NCI-H345 (cell line): Measurements from ENCODE around the gene FAM120A.
A peak's percentile ranks its signal among the peaks of the same experiment; 100 is the strongest.
"Not testable (repeated sequence)": the region's sequence is repeated elsewhere in the genome, so short reads cannot be mapped to it uniquely, and the experiment has no call there.

Experiments
- DNase-seq: peaks from one replicate; lab custom pipeline; 2025; lab: John Stamatoyannopoulos, UW

Gene FAM120A, protein sequence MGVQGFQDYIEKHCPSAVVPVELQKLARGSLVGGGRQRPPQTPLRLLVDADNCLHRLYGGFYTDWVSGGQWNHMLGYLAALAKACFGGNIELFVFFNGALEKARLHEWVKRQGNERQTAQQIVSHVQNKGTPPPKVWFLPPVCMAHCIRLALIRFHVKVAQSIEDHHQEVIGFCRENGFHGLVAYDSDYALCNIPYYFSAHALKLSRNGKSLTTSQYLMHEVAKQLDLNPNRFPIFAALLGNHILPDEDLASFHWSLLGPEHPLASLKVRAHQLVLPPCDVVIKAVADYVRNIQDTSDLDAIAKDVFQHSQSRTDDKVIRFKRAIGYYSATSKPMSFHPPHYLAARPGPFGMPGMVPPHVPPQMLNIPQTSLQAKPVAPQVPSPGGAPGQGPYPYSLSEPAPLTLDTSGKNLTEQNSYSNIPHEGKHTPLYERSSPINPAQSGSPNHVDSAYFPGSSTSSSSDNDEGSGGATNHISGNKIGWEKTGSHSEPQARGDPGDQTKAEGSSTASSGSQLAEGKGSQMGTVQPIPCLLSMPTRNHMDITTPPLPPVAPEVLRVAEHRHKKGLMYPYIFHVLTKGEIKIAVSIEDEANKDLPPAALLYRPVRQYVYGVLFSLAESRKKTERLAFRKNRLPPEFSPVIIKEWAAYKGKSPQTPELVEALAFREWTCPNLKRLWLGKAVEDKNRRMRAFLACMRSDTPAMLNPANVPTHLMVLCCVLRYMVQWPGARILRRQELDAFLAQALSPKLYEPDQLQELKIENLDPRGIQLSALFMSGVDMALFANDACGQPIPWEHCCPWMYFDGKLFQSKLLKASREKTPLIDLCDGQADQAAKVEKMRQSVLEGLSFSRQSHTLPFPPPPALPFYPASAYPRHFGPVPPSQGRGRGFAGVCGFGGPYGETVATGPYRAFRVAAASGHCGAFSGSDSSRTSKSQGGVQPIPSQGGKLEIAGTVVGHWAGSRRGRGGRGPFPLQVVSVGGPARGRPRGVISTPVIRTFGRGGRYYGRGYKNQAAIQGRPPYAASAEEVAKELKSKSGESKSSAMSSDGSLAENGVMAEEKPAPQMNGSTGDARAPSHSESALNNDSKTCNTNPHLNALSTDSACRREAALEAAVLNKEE

DNA sequence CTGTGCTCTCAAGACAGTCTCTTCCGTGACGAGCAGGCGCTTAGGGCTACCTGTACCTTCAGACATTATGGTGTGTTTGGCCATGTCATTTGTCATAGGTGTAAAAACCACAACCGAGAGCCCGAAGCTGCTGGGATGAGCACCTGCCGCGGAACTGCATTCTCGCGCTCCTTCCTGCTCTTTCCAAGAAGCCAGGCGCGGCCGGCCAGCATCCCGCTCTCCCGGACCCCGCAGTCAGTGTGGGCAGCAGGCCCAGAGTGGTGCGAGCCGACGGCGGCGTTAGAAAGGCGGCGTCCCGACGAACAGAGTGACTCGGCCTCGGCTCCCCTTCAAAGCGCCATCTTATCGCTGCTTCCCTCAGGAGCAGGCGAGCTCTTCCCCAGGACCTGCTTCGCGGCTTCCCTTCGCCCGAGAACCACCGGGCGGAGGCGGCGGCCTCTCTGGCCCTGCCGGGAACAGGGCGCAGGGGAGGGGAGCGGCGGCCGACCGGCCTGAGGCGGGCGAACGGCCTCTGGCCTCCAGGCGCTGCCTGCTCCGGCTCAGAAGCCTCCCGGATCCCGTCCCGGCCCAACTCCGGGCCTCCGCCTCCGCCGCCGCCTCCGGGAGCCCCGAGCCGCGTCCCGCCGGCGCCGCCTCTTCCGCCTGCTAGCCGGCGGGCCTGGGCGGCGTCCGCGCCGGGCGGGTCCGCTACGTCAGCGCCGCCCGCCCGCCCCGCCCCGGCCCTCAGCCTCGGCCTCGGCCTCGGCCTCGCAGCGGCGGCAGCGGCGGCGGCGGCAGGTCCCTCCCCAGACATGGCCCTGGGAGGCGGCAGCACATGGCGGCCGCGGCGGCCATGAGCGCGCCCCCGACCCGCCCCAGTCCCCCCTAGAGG lies at the start of gene FAM120A:
Gene FAM120A (plus strand): TSS at position 741 of the 871 bp plus-strand sequence. CDS start 231 bp downstream, outside the sequence.
- DNase-seq = peak; percentile 77

DNA sequence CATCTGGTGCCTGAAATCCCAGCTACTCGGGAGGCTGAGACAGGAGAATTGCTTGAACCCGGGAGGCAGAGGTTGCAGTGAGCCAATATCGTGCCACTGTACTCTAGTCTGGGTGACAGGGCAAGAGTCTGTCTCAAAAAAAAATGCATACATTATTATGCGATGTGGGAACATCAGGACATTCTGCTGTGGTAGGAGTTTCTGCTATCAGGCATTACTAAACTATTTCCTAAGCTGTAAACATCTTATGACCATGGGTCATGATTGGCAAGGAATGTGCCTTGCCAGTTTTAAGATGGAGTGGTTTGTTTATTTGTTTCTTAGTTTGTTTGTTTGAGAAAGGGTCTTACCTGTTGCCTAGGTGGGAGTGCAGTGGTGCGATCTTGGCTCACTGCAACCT lies 45.1 kb upstream of the FAM120A start:
- no peak for DNase-seq

DNA sequence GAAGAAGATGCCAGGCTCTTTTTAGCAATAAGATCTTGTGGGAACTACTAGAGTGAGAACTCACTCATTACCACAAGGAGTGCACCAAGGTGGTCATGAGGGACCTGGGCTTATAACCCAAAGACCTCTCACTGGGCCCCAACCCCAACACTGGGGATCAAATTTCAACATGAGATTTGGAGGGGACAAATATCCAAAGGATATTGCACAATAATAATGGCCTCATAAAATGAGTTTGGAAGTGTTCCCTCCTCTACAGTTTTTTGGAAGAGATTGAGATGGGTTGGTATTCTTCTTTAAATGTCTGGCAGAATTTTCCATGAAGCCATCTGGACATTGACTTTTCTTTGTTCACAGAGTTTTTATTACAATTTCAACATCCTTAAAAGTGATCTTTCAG lies 38.0 kb upstream of the FAM120A start:
- no peak for DNase-seq

DNA sequence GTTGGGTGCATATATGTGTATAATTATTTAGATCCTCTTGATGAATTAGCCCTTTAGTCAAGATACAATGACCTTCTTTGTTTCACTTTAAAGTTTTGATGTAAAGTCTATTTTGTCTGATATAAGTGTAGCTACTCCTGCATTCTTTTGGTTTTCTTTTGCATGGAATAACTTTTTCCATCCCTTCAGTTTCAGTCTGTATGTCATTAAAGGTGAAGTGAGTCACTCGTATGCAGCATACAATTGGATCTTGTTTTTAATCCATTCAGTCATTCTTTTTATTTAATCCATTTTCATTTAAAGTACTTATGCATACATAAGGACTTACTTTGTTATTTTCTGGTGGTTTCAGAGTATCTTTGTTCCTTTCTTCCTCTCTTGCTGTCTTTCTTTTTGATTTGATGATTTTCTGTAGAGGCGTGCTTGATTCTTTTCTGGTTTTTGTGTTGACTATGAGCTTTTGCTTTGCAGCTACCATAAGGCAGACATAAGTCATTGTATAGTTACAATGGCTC lies 36.3 kb upstream of the FAM120A start:
- no peak for DNase-seq

DNA sequence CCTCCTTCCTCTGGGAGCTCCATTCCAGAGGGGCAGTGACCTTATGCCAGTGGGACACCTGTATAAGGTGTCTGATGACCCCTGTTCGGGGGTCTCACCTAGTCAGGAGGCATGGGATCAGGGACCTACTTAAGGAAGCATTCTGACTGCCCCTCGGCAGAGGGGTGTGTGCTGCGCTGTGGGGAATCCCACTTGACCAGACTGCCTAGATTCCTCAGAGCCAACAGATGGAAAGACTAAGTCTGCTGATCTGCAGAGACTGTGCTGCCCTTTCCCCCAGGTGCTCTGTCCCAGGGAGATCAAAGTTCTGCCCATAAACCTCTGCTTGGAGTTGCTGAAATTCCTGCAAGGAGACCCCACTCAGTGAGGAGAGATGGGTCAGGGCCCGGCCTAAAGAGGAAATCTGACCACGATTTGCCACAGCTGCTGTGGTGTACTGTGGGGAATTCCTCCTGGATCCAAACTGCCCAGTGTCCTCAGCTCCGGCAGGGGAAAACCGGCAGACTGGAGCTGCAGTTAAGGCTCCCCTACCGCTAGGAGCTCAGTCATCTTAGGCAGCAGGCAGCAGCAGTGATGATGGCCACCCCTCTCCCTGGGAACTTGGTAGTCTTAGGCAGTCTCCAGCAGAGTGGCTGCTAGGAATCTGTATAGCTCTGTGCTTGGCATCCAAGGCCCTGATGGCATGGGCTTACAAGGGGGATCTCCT lies 34.8 kb upstream of the FAM120A start:
- DNase-seq = no peak

DNA sequence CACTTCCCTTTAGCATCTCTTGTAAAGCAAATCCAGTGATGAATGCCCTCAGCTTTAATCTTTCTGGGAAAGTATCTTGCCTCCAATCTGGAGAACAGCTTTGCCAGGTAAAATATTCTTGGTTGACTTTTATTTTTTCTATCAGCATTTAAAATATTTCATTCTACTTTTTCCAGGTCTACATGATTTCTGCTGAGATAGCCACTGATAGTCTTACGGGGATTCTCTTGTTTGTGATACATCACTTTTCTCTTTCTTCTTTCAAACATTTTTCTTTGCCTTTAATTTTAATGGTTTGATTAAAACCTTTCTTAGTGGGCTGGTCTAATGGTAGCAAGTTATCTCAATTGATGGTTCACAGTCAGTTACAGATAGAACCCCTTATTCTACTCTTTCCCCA lies 33.9 kb upstream of the FAM120A start:
- DNase-seq = no peak

DNA sequence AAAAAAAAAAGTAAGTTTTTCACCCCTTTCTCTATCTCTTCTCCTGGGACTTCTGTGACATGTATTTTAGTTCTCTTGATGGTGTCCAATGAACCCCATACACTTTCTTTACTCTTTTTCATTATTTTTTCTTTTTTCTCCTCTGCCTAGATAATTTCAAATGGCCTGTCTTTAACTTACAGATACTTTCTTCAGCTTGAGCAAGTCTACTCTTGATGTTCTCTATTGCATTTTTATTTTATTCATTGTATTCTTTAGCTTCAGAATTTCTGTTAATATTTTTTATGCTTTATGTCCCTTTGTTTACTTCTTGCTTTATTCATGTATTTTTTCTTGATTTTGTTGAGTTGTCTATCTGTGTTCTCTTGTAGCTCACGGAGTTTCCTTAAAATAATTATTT lies 32.5 kb upstream of the FAM120A start:
- DNase-seq = no peak

DNA sequence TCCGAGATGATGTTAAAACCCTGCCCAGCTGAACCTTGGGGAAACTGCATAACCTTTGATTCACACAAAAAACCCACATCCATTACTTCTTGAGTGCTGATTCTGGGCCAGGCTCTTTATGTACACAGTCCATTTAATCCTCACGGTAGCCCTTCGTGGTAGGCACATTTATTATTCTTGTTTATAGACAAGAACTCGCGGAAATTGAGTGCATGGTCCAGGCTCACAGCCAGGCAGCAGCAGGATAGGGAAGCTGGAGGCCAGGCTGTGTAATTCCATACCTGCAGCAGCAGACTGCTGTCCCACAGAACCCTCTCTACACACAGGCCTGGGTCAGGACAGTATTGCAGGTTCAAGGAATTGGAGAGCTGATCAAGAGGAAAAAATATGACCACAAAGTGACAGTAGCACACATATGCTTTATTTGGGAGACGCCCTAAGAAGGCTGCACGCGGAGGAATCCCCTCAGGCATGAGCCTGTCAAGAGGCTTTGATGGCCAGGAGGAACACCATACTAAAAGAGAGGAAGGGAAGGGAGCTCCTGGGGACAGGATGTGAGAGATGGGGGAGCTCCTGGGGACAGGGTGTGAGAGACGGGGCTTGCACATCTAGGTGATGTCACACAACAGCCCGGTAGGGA lies 28.4 kb upstream of the FAM120A start:
- no peak for DNase-seq

DNA sequence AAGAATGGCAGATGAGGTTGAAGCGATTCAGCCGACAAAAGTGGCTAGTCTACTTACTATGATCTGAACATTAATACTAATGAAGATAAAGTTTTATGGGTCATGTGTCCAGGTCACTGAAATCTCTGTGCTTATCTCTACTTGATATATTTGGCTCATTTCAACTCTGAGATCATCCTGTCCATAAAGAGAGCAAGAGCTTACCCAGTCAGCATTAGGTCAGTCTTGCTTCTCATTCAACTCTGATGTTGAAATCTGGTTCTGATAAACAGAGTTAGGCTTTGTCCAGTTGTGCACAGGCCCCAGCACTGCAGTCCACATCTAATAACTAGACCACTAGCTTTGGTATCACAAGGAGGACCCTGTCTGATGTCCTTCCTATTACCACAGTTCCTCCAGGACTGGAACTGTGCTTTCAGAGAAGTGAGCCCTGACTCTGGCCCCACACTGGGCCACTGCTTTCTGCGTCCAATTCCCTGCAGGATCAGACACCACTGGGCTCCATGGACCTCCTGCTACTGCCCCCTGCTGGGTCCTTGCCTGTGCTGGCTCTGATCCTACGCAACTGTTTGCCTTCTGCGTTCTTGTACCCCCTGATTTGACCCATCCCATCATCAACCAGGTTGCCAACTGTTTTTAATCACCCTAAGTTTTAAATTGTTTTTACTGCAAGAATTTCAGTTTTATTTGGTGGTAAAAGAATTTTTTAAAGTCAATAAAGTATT lies 23.7 kb upstream of the FAM120A start:
- DNase-seq = no peak

DNA sequence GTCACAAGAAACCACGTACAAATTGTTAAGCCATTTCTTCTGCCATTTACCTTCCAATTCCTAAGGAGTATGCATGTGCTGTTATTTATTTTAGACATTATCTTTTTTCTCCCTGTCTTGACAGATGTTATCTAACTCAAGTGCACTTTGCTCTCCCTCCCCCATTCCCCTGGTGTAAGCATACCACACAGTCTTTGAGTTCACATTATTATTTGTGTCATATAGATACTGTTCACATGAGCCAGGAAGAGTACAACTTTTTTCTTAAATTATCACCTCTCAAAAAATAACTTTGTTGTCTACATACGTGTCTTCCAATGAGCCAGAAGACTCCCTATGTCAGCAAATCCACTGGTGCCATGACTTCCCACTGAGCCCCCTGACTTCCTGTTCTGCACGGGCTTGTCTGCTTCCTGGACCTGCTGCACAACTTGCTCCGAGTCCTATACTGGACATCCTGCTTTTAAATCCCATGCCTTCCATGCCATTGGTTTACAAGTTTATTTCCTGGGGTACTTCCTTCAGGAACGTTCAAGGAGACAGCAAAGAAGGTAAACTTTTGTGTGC lies 19.9 kb upstream of the FAM120A start:
- DNase-seq = no peak

DNA sequence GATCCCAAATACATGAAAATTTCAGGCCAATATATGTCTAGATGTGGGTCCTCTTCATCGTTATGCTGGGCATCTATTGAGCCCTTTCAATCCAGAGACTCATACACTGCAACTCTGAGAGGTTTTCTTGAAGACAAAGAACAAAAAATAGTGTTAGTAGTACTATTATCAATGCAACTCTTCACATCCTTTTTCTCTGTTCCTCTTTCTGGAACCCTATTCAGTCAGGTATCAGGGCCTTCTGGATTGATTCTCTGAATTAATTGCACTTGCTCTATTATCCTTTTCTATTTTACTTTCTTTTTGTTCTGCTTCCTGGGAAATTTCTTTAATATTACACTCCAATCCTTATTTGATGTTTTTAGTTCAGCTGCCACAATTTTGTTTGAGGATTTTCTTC lies 18.5 kb upstream of the FAM120A start:
- no peak for DNase-seq

DNA sequence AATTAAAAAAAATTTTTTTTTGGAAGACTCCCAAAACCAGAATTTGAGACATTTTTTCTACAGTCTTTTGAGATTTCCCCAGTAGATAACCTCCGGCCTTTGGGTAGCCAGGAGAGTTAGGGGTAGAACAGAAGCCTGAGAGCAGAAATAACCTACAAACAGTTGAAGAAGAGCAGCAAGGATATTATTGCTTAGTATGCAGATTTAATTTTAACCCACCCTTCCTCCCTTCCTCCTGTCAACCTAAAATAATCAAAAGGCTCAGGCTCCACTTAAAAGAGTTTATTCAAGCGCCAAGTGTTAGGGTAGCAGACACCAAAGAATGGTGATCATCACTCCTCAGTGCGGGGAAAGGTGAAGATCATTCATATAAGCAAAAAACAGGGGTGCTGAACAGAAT lies 17.4 kb upstream of the FAM120A start:
- DNase-seq = no peak

DNA sequence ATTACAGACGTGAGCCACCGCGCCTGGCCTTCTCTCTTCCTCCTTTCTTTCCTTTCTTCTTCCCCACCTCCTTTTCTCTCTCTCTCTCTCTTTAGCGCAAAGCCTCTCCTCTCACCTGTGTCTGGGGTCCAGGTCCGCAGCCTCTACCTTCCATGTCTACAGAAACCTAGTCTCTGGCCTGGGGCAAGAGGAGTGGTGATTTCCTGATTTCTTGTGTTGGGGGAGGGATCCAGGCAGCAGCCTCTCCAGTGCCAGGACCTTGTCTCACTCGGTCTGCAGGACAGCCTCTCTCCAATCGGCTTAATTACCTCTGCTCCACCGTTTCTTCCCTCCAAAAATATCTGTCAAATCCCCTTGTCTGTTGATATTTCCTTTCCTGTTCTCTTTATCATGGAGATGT lies 16.1 kb upstream of the FAM120A start:
- no peak for DNase-seq

DNA sequence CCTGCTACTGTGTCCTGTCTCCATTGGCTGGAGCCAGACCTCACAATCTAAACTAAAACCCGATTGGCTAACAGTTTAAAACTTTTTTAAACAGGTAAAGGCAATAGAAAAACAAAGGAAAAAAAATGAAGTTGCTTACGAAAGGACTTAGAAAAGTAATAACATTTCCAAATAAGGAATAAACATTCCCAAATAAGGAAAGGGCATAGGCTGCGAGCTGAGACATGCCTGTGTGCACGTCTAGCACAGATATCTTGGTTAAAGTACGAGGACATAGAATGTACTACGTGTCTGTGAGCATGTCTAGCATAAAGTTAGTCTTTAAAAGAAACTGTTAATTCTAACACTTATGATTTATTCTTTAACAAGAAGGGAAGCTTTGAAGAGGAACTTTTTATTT lies 15.3 kb upstream of the FAM120A start:
- no peak for DNase-seq

DNA sequence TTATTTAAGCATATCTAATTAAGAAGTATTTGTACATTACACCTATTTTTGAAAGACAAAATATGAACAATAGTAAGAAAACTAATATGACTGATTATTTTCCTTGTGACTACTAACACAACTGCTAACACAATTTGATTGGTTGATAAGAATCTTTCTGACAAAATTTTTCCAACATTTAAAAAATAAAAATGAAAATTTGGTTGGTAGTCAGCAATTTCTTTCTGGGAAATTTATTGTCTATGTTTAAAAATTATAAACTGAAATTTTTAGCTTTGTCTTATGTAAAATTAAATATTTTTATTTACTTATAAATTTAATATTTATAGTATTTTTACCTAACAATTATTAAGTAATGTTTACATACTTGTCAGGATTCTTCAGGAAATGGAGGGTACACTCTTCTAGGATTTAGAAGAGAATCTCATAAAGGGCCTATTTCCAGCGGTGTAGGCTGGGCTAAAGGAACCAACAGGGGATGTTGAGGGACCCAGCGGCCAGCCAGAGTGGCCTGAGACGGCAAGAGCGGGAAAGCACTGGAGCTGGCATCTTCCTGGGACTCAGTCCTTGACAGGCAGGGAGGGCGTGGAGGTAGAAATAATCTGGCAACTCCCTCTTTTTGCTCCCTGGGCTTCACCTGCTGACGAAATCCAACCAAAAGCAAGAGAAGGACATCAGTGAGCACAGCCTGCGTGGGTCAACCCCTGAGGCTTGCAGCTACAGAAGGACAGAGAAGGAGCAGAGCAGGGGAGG lies 14.7 kb upstream of the FAM120A start:
- no peak for DNase-seq

DNA sequence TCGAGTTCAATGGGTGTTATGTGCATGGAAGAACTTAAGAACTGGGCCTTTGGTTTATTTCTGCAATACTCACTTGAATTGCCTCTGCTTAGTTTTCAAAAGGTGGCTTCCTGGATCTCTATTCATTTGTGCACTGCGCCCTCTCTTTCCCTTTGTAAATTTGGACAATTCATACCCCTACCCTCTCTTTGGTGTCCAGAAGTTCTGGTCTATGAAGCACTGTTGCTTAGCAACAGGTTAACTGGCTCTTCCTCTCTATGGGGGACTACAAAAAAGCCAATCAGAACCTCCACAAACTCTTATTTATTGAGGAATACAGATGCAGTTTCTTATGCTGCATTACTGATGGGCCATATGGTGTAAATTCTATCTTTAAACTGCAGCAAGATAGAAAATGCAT lies 13.5 kb upstream of the FAM120A start:
- no peak for DNase-seq

DNA sequence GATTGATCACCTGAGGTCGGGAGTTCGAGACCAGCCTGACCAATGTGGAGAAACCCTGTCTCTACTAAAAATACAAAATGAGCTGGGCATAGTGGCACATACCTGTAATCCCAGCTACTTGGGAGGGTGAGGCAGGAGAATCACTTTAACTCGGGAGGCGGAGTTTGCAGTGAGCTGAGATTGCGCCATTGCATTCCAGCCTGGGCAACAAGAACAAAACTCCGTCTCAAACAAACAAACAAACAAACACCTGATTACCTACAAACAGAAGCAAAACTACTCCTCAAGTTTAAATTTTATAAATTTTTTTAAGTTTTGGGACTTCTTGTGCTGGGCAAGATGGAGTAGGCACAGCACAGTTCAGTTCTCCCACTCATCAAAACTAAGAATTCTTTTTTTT lies 12.2 kb upstream of the FAM120A start:
- not testable (repeated sequence) for DNase-seq

DNA sequence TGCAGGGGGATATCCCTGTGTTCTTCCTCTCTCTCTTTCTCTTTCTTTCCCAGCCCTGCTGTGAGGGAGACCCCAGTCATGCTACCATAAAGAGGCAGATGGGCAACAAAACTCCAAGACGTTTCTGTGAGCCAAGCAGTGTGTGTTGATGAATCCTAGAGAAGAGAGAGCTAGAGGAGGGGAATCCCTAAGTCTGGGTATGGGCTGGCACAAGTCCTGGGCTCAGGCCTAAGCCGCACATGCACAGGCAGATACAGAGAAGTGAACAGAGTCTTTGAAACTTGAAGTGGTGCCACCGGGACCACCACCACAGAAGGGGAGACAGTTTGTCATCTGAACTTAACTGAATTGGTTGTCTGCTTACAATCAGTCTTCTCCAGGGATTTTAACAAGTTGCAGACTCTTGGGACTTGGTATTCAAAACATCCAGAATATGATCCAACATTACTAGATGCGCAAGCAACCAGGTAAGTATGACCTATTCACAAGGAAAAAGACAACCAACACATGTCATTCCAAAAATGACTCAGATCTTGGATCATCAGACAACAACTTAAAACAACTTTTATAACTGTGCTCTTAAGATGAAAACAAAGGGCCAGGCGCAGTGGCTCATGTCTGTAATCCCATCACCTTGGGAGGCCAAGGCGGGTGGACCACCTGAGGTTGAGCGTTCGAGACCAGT lies 10.4 kb upstream of the FAM120A start:
- DNase-seq = no peak
